HepG2 (cell line): Measurements from ENCODE around the gene LIME1. TPM values are rescaled to one million over a fixed set of nuclear protein-coding genes. Genes with fewer than 3 reads are reported as not detected.

Experiments used
- AKAP8 ChIP-seq: sonication (generic); formaldehyde crosslinking; IDR thresholded peaks from 2 replicates; pipeline ENCODE4 v1.5.1; 2020; ENCODE audit warnings: mild to moderate bottlenecking, missing genetic modification reagents
- FOXK1 ChIP-seq: sonication (generic); formaldehyde crosslinking; IDR thresholded peaks from 2 replicates; pipeline ENCODE4 v1.4.0; 2020; ENCODE audit warnings: low read depth, missing genetic modification reagents, borderline replicate concordance
- MTA1 ChIP-seq: sonication (generic); formaldehyde crosslinking; IDR thresholded peaks from 2 replicates; pipeline ENCODE4 v1.4.0; 2020; ENCODE audit warnings: missing genetic modification reagents, mild to moderate bottlenecking, borderline replicate concordance
- POGZ ChIP-seq: sonication (generic); formaldehyde crosslinking; IDR thresholded peaks from 2 replicates; pipeline ENCODE4 v1.4.0; 2020; ENCODE audit warnings: mild to moderate bottlenecking, missing genetic modification reagents
- TCF7L2 ChIP-seq: IDR thresholded peaks from 2 replicates; pipeline ENCODE4 v1.6.1; 2011; ENCODE audit warnings: mild to moderate bottlenecking, low read depth, low read length, moderate library complexity
- TEAD2 ChIP-seq: sonication (generic); formaldehyde crosslinking; IDR thresholded peaks from 2 replicates; pipeline ENCODE4 v1.9.0; 2021; ENCODE audit warnings: missing genetic modification reagents
- ZFY ChIP-seq: sonication (generic); formaldehyde crosslinking; IDR thresholded peaks from 2 replicates; pipeline ENCODE4 v1.4.0; 2020; ENCODE audit warnings: missing genetic modification reagents
- ZNF619 ChIP-seq: sonication (generic); formaldehyde crosslinking; IDR thresholded peaks from 2 replicates; pipeline ENCODE4 v1.4.0; 2020; ENCODE audit warnings: mild to moderate bottlenecking, missing genetic modification reagents
- ZNF775 ChIP-seq: sonication (generic); formaldehyde crosslinking; IDR thresholded peaks from 2 replicates; pipeline ENCODE4 v1.4.0; 2020; ENCODE audit warnings: missing genetic modification reagents, mild to moderate bottlenecking, moderate library complexity, borderline replicate concordance
- ZNF850 ChIP-seq: sonication (generic); formaldehyde crosslinking; conservative IDR thresholded peaks from 2 replicates; pipeline ENCODE4 v1.9.0; 2021; ENCODE audit warnings: mild to moderate bottlenecking, missing genetic modification reagents
- ZZZ3 ChIP-seq: sonication (generic); formaldehyde crosslinking; IDR thresholded peaks from 2 replicates; pipeline ENCODE4 v1.4.0; 2020; ENCODE audit warnings: missing genetic modification reagents, mild to moderate bottlenecking, borderline replicate concordance
- polyA plus RNA-seq, 8 experiments: library from polyadenylated mRNA; depleted of rRNA in 3 of 8; stranded (reverse) in 7 of 8; unstranded in 1 of 8; fragments of >200 nt; fragmentation: Illumina TruSeq in 4 of 8; extraction: Trizol in 4 of 8; gene quantifications; 2 replicates each; pipeline versions ENCODE4 v1.2.1 to v1.2.3, GENCODE V29; 2011 to 2016; ENCODE audit warnings: low read depth in 4 of 8, missing spikeins in 1 of 8, mixed read lengths in 1 of 8; ENCODE audit not compliant: insufficient read depth in 1 of 8
- total RNA-seq, 5 experiments: library from RNA; depleted of rRNA; stranded (reverse); fragments of >200 nt; fragmentation: Illumina TruSeq; extraction: Trizol; gene quantifications; 2 replicates each; pipeline ENCODE4 v1.2.3, GENCODE V29; 2016; ENCODE audit warnings: low read depth in 1 of 5
- TF ChIP-seq, protein P1 (sequence below): sonication (generic); formaldehyde crosslinking; IDR thresholded peaks from 2 replicates; pipeline ENCODE4; 2020; ENCODE audit warnings: missing genetic modification reagents, mild to moderate bottlenecking, borderline replicate concordance
- TF ChIP-seq, protein P2 (sequence below): sonication (generic); formaldehyde crosslinking; IDR thresholded peaks from 2 replicates; pipeline ENCODE4 v1.9.0; 2021; ENCODE audit warnings: missing genetic modification reagents, borderline replicate concordance
- TF ChIP-seq, protein P3 (sequence below): sonication (generic); formaldehyde crosslinking; IDR thresholded peaks from 2 replicates; pipeline ENCODE4 v1.4.0; 2020; ENCODE audit warnings: missing genetic modification reagents
- TF ChIP-seq, protein P4 (sequence below): sonication (generic); formaldehyde crosslinking; IDR thresholded peaks from 2 replicates; pipeline ENCODE4 v1.4.0; 2020; ENCODE audit warnings: missing genetic modification reagents
- TF ChIP-seq, protein P5 (sequence below): sonication (generic); IDR thresholded peaks from 2 replicates; pipeline ENCODE4 v1.6.1; 2016; ENCODE audit warnings: low read depth, borderline replicate concordance
- TF ChIP-seq, protein P6 (sequence below): sonication (generic); formaldehyde crosslinking; IDR thresholded peaks from 2 replicates; pipeline ENCODE4 v1.8.0; 2022; ENCODE audit warnings: missing genetic modification reagents, mild to moderate bottlenecking, borderline replicate concordance

LIME1 gene
- total and polyA plus RNA-seq, 2 of the 13 experiments (the other 11 are each of a cell fraction or from before 2014, with no cell fraction given): 13.0 to 61.5 TPM

DNA sequence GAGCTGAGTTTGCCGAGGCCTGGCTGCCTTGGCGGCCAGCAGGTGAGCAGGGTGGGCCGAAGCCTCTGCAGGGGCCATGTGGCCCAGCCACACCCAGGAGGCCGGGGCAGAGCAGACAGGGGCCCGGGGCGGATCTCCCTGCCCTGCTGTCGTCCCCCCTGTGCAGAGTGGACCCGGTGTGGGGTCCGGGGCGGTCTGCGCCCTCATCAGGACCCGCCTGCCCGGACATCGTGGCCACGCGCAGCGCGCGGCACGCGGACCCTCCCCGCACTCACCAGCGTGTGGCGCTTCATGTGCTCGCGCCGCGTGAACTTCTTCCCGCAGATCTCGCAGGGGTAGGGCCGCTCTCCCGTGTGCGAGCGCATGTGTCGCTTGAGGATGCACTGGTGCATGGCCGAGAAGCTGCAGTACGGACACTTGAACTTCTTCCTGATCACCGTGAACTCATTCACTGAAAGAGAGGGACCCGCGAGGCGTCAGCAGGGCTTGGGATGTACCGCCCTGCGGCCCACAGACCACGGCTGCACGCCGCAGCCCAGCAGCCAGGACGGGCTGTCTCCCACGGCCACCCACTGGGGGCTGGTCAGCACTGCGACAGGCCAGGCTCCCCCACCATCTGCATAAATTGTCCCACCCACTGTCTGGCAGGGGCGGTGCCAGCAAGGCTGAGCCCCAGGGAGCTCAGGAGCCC, 16.1 kb downstream of the LIME1 start (continued):
- TF ChIP-seq TCF7L2 (no peak), ZNF775 (no peak), FOXK1 (CRISPR knock-in tag) (no peak), ZFY (CRISPR knock-in tag) (0 out of 2 replicates have a peak, but pooled peaks have one; percentile 22), ZNF619 (no peak), MTA1 (CRISPR knock-in tag) (0 out of 2 replicates have a peak, but pooled peaks have one; percentile 33), ZNF850 (CRISPR knock-in tag) (no peak), AKAP8 (CRISPR knock-in tag) (no peak), ZZZ3 (CRISPR knock-in tag) (no peak), POGZ (no peak), TEAD2 (no peak)
- TF ChIP-seq, protein P1, sequence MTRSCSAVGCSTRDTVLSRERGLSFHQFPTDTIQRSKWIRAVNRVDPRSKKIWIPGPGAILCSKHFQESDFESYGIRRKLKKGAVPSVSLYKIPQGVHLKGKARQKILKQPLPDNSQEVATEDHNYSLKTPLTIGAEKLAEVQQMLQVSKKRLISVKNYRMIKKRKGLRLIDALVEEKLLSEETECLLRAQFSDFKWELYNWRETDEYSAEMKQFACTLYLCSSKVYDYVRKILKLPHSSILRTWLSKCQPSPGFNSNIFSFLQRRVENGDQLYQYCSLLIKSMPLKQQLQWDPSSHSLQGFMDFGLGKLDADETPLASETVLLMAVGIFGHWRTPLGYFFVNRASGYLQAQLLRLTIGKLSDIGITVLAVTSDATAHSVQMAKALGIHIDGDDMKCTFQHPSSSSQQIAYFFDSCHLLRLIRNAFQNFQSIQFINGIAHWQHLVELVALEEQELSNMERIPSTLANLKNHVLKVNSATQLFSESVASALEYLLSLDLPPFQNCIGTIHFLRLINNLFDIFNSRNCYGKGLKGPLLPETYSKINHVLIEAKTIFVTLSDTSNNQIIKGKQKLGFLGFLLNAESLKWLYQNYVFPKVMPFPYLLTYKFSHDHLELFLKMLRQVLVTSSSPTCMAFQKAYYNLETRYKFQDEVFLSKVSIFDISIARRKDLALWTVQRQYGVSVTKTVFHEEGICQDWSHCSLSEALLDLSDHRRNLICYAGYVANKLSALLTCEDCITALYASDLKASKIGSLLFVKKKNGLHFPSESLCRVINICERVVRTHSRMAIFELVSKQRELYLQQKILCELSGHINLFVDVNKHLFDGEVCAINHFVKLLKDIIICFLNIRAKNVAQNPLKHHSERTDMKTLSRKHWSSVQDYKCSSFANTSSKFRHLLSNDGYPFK (CRISPR knock-in tag): peak; percentile 35; the same call in 1 of the 2 replicates
- TF ChIP-seq, protein P2, sequence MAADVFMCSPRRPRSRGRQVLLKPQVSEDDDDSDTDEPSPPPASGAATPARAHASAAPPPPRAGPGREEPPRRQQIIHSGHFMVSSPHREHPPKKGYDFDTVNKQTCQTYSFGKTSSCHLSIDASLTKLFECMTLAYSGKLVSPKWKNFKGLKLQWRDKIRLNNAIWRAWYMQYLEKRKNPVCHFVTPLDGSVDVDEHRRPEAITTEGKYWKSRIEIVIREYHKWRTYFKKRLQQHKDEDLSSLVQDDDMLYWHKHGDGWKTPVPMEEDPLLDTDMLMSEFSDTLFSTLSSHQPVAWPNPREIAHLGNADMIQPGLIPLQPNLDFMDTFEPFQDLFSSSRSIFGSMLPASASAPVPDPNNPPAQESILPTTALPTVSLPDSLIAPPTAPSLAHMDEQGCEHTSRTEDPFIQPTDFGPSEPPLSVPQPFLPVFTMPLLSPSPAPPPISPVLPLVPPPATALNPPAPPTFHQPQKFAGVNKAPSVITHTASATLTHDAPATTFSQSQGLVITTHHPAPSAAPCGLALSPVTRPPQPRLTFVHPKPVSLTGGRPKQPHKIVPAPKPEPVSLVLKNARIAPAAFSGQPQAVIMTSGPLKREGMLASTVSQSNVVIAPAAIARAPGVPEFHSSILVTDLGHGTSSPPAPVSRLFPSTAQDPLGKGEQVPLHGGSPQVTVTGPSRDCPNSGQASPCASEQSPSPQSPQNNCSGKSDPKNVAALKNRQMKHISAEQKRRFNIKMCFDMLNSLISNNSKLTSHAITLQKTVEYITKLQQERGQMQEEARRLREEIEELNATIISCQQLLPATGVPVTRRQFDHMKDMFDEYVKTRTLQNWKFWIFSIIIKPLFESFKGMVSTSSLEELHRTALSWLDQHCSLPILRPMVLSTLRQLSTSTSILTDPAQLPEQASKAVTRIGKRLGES: no peak
- TF ChIP-seq, protein P3, sequence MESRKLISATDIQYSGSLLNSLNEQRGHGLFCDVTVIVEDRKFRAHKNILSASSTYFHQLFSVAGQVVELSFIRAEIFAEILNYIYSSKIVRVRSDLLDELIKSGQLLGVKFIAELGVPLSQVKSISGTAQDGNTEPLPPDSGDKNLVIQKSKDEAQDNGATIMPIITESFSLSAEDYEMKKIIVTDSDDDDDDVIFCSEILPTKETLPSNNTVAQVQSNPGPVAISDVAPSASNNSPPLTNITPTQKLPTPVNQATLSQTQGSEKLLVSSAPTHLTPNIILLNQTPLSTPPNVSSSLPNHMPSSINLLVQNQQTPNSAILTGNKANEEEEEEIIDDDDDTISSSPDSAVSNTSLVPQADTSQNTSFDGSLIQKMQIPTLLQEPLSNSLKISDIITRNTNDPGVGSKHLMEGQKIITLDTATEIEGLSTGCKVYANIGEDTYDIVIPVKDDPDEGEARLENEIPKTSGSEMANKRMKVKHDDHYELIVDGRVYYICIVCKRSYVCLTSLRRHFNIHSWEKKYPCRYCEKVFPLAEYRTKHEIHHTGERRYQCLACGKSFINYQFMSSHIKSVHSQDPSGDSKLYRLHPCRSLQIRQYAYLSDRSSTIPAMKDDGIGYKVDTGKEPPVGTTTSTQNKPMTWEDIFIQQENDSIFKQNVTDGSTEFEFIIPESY: peak; percentile 96
- TF ChIP-seq, protein P4, sequence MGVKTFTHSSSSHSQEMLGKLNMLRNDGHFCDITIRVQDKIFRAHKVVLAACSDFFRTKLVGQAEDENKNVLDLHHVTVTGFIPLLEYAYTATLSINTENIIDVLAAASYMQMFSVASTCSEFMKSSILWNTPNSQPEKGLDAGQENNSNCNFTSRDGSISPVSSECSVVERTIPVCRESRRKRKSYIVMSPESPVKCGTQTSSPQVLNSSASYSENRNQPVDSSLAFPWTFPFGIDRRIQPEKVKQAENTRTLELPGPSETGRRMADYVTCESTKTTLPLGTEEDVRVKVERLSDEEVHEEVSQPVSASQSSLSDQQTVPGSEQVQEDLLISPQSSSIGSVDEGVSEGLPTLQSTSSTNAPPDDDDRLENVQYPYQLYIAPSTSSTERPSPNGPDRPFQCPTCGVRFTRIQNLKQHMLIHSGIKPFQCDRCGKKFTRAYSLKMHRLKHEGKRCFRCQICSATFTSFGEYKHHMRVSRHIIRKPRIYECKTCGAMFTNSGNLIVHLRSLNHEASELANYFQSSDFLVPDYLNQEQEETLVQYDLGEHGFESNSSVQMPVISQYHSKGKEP (CRISPR knock-in tag): no peak
- TF ChIP-seq, protein P5, sequence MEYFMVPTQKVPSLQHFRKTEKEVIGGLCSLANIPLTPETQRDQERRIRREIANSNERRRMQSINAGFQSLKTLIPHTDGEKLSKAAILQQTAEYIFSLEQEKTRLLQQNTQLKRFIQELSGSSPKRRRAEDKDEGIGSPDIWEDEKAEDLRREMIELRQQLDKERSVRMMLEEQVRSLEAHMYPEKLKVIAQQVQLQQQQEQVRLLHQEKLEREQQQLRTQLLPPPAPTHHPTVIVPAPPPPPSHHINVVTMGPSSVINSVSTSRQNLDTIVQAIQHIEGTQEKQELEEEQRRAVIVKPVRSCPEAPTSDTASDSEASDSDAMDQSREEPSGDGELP: no peak
- TF ChIP-seq, protein P6, sequence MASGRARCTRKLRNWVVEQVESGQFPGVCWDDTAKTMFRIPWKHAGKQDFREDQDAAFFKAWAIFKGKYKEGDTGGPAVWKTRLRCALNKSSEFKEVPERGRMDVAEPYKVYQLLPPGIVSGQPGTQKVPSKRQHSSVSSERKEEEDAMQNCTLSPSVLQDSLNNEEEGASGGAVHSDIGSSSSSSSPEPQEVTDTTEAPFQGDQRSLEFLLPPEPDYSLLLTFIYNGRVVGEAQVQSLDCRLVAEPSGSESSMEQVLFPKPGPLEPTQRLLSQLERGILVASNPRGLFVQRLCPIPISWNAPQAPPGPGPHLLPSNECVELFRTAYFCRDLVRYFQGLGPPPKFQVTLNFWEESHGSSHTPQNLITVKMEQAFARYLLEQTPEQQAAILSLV (CRISPR knock-in tag): no peak
